Hematopoietic multipotent progenitor cell treated with erythropoietin and hydrocortisone succinate and interleukin-3 and kit ligand, for 8 days (in vitro differentiated cells): ENCODE measurements around the gene FAM162A.
"Not testable (repeated sequence)": the region's sequence is repeated elsewhere in the genome, so short reads cannot be mapped to it uniquely, and the experiment has no call there.

ENCODE experiments used
- DNase-seq: peaks from one replicate; pipeline ENCODE4 v3.0.0-alpha.2; 2015

FAM162A gene

DNA sequence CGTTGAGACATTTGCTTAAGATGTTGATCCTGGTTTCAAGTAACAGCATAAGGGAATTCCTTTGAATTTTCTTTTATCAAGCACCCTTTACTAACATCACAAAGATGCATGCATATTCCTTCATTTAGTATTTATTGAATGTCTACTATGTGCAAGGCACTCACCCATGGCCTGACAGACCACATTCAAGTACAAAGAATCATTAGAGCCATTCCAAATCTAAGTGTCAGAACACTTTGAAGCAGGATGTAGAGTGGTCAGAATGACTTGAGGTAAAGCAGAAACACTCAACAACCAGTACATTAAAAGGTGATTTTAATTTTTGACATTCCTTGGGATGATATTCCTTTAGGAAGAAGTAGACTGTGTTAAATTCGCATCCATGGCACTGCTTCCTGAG, 37.9 kb downstream of the FAM162A start:
- DNase-seq = no peak

DNA sequence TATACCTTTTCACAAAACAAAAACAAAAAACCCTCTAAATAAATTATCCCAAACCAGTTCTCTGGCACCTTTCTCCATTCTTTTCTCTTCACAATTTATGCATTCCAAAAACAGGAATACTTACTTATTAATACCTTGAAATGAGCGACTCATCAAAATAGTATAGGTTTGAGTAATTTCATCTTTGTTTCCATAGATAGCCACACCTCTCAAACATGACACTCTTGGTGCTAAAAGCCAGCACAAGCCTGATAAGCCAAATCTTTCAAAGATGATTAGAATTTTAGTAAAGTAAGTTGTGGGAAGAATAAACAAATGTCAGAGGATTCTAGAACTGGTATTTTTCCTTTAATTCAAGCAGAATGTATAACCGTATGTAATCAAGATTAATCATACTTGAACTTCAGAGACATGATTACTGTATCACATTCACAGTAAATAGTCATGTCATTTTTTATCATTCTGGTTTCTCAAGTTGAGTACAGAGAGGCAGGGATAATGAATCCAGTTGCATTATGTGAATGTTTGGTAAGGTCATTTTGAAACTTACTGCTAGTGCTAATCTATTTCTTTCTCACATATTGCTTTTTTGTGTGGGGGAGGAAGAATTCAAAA, 44.0 kb downstream of the FAM162A start:
- DNase-seq = peak; percentile 17

GRCh38 chr3:122430371-122430770, 46.4 kb downstream of the FAM162A start:
- DNase-seq = peak; percentile 72

DNA sequence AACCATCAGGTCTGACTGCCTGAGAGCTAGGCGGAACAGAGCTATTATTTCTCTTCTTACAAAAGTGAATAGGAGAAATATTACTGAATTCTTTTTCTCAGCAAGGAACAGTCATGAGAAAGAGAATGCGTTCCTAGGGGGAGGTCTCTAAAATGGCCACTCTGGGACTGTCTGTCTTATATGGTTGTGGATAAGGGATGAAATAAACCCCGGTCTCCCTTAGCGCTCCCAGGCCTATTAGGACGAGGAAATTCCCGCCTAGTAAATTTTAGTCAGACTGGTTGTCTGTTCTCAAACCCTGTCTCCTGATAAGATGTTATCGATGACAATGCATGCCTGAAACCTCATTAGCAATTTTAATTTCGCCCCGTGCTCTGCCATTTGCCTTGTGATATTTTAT, 52.0 kb downstream of the FAM162A start:
- no peak for DNase-seq

- DNase-seq = no peak
Measured at GRCh38 chr3:122443090-122443489, 59.1 kb downstream of the FAM162A start.

GRCh38 chr3:122443762-122444490, 59.9 kb downstream of the FAM162A start:
- DNase-seq = not testable (repeated sequence)

- not testable (repeated sequence) for DNase-seq
Measured at GRCh38 chr3:122444491-122444887, 60.5 kb downstream of the FAM162A start.

DNA sequence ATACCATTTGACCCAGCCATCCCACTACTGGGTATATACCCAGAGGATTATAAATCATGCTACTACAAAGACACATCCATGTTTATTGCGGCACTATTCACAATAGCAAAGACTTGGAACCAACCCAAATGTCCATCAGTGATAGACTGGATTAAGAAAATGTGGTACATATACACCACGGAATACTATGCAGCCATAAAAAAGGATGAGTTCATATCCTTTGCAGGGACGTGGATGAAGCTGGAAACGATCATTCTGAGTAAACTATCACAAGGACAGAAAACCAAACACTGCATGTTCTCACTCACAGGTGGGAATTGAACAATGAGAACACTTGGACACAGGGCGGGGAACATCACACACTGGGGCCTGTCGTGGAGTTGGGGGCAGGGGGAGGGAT, 64.2 kb downstream of the FAM162A start:
- DNase-seq = not testable (repeated sequence)

- no peak for DNase-seq
Measured at GRCh38 chr3:122451371-122451770, 67.4 kb downstream of the FAM162A start.

GRCh38 chr3:122456074-122456473, 72.1 kb downstream of the FAM162A start:
- DNase-seq = no peak

DNA sequence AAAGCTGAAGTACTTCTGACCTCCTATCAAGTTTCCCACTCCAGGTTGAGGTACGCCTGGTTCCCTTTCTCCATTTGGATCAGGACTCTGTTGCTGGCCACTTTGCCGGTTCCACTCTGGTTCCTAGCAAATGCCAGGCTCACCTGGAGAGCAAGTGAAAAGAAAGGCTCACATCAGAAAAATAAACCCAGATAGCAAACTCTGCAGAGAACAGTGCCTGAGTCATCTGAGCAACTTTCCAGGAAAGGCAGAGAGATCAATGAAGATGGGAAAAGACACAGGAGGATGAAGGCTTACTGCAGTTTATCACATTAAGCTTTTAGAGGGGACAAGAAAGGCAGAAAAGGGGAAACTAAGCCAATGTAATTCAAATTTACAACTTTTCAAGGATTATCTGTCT, 73.7 kb downstream of the FAM162A start:
- no peak for DNase-seq

DNA sequence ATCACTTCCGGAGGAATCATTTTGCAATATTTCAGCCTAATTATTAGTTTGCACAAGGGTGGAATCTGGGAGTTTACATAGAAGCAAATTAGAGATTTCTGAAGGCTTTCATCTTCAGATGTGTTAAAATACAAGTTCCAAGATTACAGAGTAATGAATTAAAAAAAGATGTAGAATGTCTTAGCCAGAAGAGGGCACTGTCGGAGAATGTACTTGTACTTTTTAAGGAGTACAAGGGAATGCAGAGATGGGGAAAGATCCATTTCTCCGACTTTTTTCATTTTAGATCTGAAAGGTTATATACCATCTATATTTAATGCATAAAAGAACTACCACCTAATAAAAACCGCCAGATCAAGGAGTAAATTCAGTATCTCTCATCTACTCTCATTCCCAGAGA, 75.0 kb downstream of the FAM162A start:
- peak; percentile 72 for DNase-seq

GRCh38 chr3:122461806-122462205, 77.8 kb downstream of the FAM162A start:
- no peak for DNase-seq
